ENCODE results near the gene SKAP1.
"Not testable (repeated sequence)": the region's sequence is repeated elsewhere in the genome, so short reads cannot be mapped to it uniquely, and the experiment has no call there.

Gene SKAP1

GRCh38 chr17:48276776-48277175, 153.2 kb downstream of the SKAP1 start:
- no peak for DNase-seq

GRCh38 chr17:48270899-48271298, 159.1 kb downstream of the SKAP1 start:
- DNase-seq, result no peak

DNA sequence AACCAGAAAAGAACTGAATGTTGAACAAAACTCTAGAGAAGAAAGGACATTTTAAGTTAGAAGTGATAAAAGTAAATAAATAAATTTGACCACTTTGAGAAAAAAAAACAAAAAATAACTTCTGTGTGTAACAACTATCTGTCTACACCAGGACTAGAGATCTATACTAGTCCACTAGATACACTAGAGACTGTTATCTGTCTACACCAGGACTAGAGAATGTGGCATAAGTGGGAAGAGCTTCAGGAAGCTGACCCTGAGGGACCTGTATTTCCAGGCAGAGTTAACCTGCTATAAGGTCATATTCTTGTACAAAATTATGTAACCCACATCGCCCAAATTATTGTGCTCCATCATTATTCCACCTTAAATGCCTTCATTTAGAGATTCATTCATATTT, 160.8 kb downstream of the SKAP1 start:
- DNase-seq, result no peak

DNA sequence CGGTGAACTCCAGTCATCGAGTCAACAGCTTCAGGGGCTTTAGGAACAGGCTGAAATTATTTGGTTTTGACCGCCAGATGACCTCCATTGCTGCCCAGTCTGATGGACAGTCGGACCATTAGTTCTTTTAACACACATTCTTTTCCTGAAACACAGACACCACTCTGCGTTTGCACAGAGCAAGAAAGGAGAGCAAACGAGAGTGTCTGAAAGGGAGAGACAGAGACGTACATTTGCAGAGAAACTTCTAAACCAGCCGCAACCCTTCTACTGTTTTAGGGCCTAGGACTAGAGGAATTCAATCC, 166.3 kb downstream of the SKAP1 start:
- DNase-seq, result no peak

- no peak for DNase-seq
Observed at GRCh38 chr17:48262982-48263730, 166.9 kb downstream of the SKAP1 start.

DNA sequence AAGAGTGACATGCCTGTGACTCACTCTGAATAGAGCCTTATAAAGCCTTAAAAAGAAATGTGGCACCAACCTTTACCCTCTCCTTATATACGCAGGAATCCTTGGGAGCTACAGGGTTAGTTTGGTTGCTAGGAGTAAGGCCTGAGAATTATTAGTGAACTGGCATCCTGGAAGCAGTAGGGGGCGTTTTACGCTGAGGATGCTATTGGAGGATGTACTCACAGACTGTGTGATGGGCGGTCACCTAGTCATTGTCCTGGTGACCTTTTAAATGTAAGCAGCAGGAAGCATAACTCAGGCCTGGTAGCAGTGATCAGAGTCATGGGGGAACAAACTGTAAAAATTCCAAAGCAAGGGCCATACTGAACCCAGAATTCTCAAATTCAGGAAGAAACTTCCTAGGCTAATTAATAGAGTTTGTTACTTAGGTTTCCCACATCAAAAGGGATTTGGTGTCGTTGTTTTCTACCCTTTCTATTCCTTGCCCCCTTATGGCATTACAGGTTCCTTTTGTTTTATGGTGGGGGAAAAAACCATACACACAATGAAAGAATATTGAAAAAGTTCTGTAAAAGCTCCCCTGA, 168.6 kb downstream of the SKAP1 start:
- DNase-seq, result no peak

GRCh38 chr17:48259694-48260291, 170.2 kb downstream of the SKAP1 start:
- DNase-seq, result no peak

DNA sequence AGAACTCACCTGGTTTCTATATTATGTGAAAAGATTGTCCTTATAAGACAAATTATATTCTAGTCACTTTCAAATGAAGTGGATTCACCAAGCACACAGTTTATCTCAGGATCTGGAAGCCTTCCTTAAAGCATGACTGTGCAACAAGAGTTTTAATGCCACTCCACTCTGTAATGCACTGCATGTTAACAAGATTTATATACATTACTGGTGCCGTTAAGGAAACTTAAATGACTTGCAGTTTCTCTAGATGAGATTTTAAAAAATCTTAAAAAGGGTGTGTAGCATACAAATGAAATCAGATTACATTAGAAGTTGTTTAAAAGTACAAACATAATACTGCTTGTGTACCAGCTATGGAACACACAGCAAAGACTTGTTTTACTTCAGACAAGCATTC, 171.7 kb downstream of the SKAP1 start:
- DNase-seq, result no peak

GRCh38 chr17:48255759-48256158, 174.3 kb downstream of the SKAP1 start:
- no peak for DNase-seq

GRCh38 chr17:48254896-48255295, 175.1 kb downstream of the SKAP1 start:
- DNase-seq, result no peak

DNA sequence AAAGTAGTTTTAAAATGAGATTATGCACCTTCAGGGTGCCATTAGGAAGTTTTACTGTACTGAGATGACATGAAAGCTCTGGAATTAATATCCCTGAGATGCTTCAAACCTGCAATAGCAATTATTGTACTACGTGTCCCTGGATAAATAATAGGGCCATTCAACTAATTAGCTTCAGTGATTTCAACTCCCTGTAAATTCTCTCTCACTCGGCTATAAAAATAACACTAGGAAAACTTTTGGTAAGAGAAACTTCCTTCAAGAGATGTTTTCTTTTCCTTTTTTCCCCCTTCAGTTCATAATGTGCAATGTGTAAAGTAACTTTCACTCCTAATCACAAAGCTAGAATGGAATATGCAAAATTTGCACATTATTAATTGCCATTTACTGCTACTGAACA, 176.0 kb downstream of the SKAP1 start:
- DNase-seq, result no peak

DNA sequence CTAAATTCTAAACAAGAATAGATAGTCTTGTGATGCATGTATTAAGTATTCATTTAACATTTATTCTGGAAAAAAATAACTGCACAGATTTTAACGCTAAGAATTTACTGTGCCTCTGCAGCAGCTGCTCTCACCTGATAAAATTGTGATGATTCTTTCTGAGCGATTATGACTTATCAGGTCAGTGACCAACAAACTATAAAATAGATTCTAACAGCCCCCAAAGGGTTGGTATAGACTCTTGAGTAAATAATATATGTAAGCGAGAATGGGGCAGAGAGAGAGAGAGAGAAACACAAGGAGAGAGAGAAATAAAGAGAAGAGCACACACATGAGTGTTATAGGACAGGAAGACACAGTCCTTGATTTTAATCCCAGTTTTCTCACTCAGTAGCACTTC, 178.1 kb downstream of the SKAP1 start:
- DNase-seq, result no peak

DNA sequence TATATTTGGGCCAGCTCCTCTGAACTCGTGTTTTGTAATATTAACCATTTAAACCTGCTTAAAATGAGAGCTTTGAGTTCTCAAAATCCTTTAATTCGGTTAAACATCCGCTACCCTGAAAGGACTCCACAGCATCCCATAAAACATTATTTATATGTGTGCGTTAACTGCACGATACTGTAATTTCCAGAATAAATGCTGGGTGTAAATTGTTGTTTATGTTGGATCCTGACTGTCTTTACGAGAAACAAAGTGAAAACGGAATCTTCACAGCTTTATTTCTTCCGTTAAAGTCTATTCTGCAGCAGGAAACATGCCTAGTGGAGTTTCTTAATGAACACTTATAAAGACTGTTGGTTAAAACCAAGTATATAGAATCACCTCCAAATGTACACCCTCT, 179.1 kb downstream of the SKAP1 start:
- no peak for DNase-seq

DNA sequence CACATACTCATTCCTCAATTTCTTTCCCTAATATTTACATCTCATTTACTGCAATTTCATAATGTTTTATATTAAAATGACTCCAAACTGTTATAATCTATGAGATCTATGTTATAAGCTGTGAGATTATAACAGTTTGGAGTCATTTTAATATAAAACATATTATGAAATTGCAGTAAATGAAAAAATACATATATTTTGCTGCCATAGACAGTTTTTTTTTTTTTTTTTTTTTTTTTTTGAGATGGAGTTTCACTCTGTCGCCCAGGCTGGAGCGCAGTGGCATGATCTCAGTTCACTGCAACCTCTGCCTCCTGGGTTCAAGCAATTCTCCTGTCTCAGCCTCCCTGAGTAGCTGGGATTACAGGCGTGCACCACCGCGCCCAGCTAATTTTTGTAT, 180.0 kb downstream of the SKAP1 start:
- DNase-seq, result not testable (repeated sequence)

DNA sequence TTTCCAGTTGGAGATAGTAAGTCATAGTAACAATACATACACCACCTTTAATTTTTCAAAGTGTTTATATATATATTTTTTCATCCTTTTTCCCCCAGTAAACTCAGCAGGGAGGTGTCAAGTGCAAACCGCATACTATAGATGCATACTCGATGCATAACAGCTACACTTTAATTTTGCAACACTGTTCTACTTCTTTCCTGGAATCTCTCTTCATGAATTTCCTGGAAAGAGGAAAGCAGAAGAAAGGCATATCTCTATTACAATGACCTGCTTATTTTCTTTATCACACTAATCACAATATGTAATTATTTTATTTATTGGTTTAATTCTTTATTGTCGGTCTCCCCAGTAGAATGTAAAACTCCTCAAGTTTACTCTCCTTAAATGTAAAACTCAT, 182.4 kb downstream of the SKAP1 start:
- DNase-seq, result no peak

DNA sequence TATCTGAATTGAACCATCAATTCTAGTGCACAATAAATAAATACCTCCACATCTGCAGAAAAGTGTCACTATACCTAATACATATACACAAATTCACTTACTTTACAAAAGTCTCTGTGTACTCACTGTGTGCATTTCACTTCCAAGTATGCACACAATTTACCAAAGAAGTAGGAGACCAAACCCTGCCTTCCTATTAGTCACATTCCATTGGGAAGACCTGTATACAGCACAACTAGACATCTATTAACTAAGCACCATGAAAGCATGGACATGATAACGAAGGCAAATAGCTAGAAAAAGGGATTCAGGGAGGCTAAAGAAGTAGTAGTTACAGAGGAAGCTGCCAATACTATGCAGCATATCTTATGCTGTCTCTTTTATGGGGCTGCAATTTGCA, 183.0 kb downstream of the SKAP1 start:
- no peak for DNase-seq

DNA sequence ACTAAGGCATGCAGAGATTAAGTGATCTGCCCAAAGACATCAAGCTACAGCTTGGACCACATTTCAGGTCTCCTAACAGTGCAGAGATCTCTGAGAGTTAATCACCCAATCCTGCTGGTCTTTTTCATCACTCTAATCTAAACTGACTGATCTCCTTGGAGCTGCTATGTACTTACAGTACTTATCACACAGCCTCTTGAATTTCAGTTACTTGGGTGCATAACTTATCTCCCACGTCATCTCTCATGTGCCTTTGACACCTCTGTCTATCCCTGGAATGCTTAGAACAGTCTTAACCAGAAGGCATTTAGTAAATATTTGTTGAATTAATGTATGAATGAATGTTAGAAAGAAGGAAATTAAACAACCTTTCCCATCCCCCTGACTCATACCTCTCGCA, 183.4 kb downstream of the SKAP1 start:
- DNase-seq, result no peak

- DNase-seq, result not testable (repeated sequence)
Observed at GRCh38 chr17:48245465-48246033, 184.5 kb downstream of the SKAP1 start.

GRCh38 chr17:48244814-48245213, 185.2 kb downstream of the SKAP1 start:
- DNase-seq, result no peak

DNA sequence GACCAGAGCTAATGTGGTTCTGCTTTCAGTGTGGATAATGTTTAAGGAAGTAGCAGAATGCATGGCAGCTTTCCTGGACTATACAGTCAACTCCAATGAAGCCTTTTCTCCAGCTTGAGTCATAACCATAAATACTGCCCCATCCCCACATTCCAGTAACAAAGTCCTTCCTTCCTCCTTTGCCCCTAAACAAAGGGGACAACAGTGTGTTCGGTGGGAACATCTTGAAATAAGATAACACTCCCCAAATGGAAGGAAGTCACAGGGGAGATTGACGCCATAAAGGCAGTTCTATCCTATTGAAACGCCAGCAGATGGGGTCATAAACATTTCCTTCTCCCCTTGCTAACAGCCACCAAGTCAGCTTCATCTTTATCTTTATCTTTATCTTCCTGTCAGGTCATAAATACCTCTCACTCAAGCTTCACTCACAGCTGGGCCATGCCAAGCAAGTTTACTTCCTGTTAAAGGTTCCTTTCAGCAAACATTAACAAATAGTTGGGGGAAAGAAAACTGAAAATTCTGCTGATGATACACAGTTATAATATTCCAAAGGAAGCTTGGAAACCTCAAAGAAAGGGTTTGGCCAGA, 185.8 kb downstream of the SKAP1 start:
- DNase-seq, result no peak

GRCh38 chr17:48241770-48242497, 188.1 kb downstream of the SKAP1 start:
- DNase-seq, result no peak

GRCh38 chr17:48241131-48241591, 188.9 kb downstream of the SKAP1 start:
- DNase-seq, result no peak

DNA sequence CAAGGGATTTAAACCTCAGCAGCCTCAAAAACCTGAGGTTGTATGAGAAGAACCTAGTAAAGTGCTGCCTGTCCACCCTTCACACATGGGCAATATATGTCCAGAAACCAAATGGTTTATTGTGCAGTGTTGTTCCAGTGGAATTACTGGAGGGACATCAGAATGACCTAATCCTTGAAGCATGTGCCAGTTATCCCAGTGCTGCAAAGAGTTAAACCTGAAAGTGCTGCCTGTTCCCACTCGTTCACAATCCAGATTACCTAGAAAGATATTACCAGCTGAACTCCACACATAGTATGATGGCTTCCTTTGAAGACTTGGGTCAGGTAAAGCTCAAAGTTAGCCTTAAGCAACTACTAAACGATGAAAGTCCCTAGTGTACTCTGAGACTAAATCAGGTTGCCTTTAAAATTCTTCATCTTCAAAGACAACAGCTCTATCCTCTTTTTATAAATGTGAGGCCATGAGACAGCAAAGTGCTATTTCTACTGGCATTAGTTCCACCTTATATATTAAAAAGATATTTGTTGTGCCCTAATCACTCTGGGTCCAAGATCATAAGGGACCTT, 189.4 kb downstream of the SKAP1 start:
- no peak for DNase-seq
